ENCODE data around the gene ADCY9.

GRCh38 chr16:4124535-4125294, 8.5 kb upstream of the ADCY9 start:
- TF ChIP-seq, protein P1, sequence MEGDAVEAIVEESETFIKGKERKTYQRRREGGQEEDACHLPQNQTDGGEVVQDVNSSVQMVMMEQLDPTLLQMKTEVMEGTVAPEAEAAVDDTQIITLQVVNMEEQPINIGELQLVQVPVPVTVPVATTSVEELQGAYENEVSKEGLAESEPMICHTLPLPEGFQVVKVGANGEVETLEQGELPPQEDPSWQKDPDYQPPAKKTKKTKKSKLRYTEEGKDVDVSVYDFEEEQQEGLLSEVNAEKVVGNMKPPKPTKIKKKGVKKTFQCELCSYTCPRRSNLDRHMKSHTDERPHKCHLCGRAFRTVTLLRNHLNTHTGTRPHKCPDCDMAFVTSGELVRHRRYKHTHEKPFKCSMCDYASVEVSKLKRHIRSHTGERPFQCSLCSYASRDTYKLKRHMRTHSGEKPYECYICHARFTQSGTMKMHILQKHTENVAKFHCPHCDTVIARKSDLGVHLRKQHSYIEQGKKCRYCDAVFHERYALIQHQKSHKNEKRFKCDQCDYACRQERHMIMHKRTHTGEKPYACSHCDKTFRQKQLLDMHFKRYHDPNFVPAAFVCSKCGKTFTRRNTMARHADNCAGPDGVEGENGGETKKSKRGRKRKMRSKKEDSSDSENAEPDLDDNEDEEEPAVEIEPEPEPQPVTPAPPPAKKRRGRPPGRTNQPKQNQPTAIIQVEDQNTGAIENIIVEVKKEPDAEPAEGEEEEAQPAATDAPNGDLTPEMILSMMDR (IDR thresholded peaks at IDR 0.05), result no peak
- no peak for TF ChIP-seq EZH2 (IDR thresholded peaks at IDR 0.05; ENCODE audit: borderline replicate concordance, insufficient read depth, low read depth, low read length, poor library complexity, severe bottlenecking)

All from B cell (primary cell).